Suprapubic skin (tissue), 4 donors: Measurements from ENCODE around the gene TRIM22. TPM values are rescaled to one million over a fixed set of nuclear protein-coding genes. Genes with fewer than 3 reads are reported as not detected.
"Not testable (repeated sequence)": the region's sequence is repeated elsewhere in the genome, so short reads cannot be mapped to it uniquely, and the experiment has no call there.

Source experiments
- DNase-seq, 2 donors: peaks; one replicate each; pipeline ENCODE4 v3.0.0-alpha.2; 2019; ENCODE audit warnings: low spot score in 2 of 2
- H3K27ac ChIP-seq: fragments of 200-600 bp; sonication (generic); one replicate; pipeline ENCODE4 v1.5.1; 2019
- H3K27me3 ChIP-seq: fragments of 200-600 bp; sonication (generic); one replicate; pipeline ENCODE4 v1.5.1; 2019
- H3K36me3 ChIP-seq: fragments of 200-600 bp; sonication (generic); one replicate; pipeline ENCODE4 v1.5.1; 2019
- H3K4me1 ChIP-seq: fragments of 200-600 bp; sonication (generic); one replicate; pipeline ENCODE4 v1.5.1; 2019
- H3K4me3 ChIP-seq: fragments of 200-600 bp; sonication (generic); one replicate; pipeline ENCODE4 v1.5.1; 2019; ENCODE audit warnings: mild to moderate bottlenecking
- H3K9me3 ChIP-seq: fragments of 200-600 bp; sonication (generic); one replicate; pipeline ENCODE4 v1.5.1; 2019
- CTCF ChIP-seq, 2 donors: fragments of 200-600 bp in 1 of 2; fragments of 450-650 bp in 1 of 2; sonication (generic) in 1 of 2; IDR thresholded peaks; one replicate each; pipeline ENCODE4 v1.5.1; 2016 to 2019; ENCODE audit warnings: antibody characterized with exemption in 2 of 2, mild to moderate bottlenecking in 1 of 2, moderate library complexity in 1 of 2
- EP300 ChIP-seq: sonication (generic); formaldehyde crosslinking; IDR thresholded peaks from one replicate; pipeline ENCODE4 v1.6.1; 2017; ENCODE audit warnings: antibody characterized with exemption
- POLR2A ChIP-seq, 2 donors: fragments of 450-650 bp; IDR thresholded peaks; one replicate each; pipeline ENCODE4 v1.6.1; 2017; ENCODE audit warnings: antibody characterized with exemption in 2 of 2, mild to moderate bottlenecking in 2 of 2, moderate library complexity in 2 of 2
- POLR2AphosphoS5 ChIP-seq, 3 donors: sonication (generic); formaldehyde crosslinking; IDR thresholded peaks; one replicate each; pipeline ENCODE4 v1.6.1; 2017; ENCODE audit warnings: antibody characterized with exemption in 3 of 3
- WGBS: methylation state at CpG from one replicate; pipeline ENCODE4 v1.1.5; 2018; 5-methylcytosine and 5-hydroxymethylcytosine counted together
- total RNA-seq, 4 donors: library from RNA; depleted of rRNA; stranded (reverse); fragments of >200 nt; gene quantifications; one replicate each; pipeline ENCODE4 v1.1.0, GENCODE V29; 2016

Gene TRIM22, protein sequence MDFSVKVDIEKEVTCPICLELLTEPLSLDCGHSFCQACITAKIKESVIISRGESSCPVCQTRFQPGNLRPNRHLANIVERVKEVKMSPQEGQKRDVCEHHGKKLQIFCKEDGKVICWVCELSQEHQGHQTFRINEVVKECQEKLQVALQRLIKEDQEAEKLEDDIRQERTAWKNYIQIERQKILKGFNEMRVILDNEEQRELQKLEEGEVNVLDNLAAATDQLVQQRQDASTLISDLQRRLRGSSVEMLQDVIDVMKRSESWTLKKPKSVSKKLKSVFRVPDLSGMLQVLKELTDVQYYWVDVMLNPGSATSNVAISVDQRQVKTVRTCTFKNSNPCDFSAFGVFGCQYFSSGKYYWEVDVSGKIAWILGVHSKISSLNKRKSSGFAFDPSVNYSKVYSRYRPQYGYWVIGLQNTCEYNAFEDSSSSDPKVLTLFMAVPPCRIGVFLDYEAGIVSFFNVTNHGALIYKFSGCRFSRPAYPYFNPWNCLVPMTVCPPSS
- total RNA-seq = 10 to 100 TPM in 2 of 4 donors, 1 to 10 TPM in 2; 8.5 to 20.3 (median 13.6) TPM

DNA sequence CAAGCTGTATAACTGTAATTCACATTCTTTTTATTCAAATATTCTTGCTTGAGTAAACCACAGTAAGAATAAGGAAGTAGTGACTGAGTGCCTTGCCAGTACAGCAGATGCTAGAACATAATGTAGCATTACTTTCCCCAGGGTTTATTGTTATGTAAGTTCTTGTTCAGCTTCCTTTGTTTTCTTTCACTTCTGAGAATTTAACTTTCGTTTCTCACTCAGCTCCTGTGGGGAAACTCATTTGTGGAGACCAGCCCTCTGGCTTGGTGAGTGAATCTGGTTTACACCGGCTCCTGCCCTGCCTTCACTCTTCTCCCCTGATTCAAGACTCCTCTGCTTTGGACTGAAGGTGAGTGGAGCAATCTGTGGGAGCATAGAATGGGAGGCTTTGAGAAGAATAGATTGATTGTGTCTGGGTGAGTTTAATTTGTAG lies at the start of gene TRIM22:
Gene TRIM22, plus strand, starts transcription at position 240 of the 433 bp plus-strand sequence. CDS start 6,443 bp downstream, outside the sequence.
- no peaks in the 10 kb centered on the region for H3K9me3 ChIP-seq
- H3K4me3 ChIP-seq = peak within 1 kb of the TSS; percentile 49
- H3K27me3 ChIP-seq = no peaks in the 10 kb centered on the region
- H3K36me3 ChIP-seq = no peaks in the 10 kb centered on the region
- H3K27ac ChIP-seq = peak within 1 kb of the TSS; percentile 87
- TF ChIP-seq POLR2A (IDR thresholded peaks at IDR 0.05) (no peak), EP300 (no peak), CTCF (IDR thresholded peaks at IDR 0.05) (no peak), POLR2AphosphoS5 (IDR thresholded peaks at IDR 0.05) (no peak)
- H3K4me1 ChIP-seq = peaks cover 42% of the 10 kb centered on the region
- 0% methylated on average over 2 of the region's 2 CpGs for WGBS
- no peak for DNase-seq

DNA sequence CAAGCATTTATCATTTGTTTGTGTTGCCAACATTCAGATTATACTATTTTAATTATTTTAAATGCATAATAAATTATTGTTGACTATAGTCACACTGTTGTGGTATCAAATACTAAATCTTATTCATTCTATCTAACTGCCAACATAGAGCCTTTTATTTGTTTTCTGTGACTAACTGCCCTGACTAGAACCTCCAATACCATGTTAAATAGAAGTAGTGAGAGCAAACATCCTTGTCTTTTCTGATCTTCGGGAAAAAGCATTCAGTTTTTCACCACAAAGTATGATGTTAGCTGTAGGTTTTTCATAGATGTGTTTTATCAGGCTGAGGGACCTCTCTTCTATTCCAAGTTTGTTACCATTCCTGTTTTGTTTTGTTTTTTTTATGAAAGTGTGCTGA lies 49.6 kb upstream of the TRIM22 start:
- no peak overlapping the region for H3K27ac ChIP-seq
- WGBS = 89% methylated on average over 1 of the region's 1 CpG
- H3K36me3 ChIP-seq = peaks cover 42% of the 10 kb centered on the region
- no peak for TF ChIP-seq POLR2AphosphoS5 (IDR thresholded peaks at IDR 0.05)
- no peak for TF ChIP-seq POLR2A (IDR thresholded peaks at IDR 0.05)
- TF ChIP-seq CTCF (IDR thresholded peaks at IDR 0.05) = no peak
- TF ChIP-seq EP300 = no peak
- no peaks in the 10 kb centered on the region for H3K4me1 ChIP-seq
- H3K9me3 ChIP-seq = no peaks in the 10 kb centered on the region
- no peak for DNase-seq
- no peaks in the 10 kb centered on the region for H3K27me3 ChIP-seq
- H3K4me3 ChIP-seq = no peak overlapping the region

DNA sequence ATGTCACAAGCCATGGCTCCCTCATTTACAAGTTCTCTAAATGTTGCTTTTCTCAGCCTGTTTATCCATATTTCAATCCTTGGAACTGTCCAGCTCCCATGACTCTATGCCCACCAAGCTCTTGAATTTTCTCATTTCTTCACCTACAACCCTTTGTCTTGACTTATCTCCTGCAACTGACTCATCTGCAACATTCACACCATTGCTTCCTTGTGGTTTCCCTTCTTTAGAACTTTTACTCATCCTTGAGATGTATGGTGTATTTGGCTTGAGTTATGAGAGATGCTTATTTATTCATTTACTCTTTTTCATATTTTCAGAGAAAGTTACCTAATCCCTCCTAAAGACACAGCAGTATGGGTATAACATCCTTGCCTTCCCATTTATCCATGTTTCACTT lies 46.0 kb upstream of the TRIM22 start:
- Histone ChIP-seq H3K27ac (no peak overlapping the region), H3K4me1 (no peaks in the 10 kb centered on the region), H3K9me3 (no peaks in the 10 kb centered on the region), H3K36me3 (peaks cover 38% of the 10 kb centered on the region), H3K4me3 (no peak overlapping the region), H3K27me3 (no peaks in the 10 kb centered on the region)
- TF ChIP-seq POLR2AphosphoS5 (IDR thresholded peaks at IDR 0.05) (no peak), CTCF (IDR thresholded peaks at IDR 0.05) (no peak), POLR2A (IDR thresholded peaks at IDR 0.05) (no peak), EP300 (no peak)
- no peak for DNase-seq

- no peak overlapping the region for H3K27ac ChIP-seq
- WGBS = 95% methylated on average over 3 of the region's 3 CpGs
- DNase-seq = no peak
- H3K36me3 ChIP-seq = peaks cover 30% of the 10 kb centered on the region
- H3K4me3 ChIP-seq = no peak overlapping the region
- H3K4me1 ChIP-seq = no peaks in the 10 kb centered on the region
- H3K9me3 ChIP-seq = no peaks in the 10 kb centered on the region
- no peaks in the 10 kb centered on the region for H3K27me3 ChIP-seq
- TF ChIP-seq POLR2AphosphoS5 (IDR thresholded peaks at IDR 0.05) = no peak
- no peak for TF ChIP-seq POLR2A (IDR thresholded peaks at IDR 0.05)
- TF ChIP-seq EP300 = no peak
- no peak for TF ChIP-seq CTCF (IDR thresholded peaks at IDR 0.05)
These were observed 43.5 kb upstream of the TRIM22 start for GRCh38 chr11:5646139-5646538.

- Histone ChIP-seq H3K27ac (no peak overlapping the region), H3K4me3 (no peak overlapping the region), H3K27me3 (no peaks in the 10 kb centered on the region), H3K4me1 (no peaks in the 10 kb centered on the region), H3K9me3 (no peaks in the 10 kb centered on the region), H3K36me3 (no peaks in the 10 kb centered on the region)
- DNase-seq = no peak
- 94% methylated on average over 4 of the region's 4 CpGs for WGBS
- TF ChIP-seq CTCF (IDR thresholded peaks at IDR 0.05) = no peak
- no peak for TF ChIP-seq EP300
- TF ChIP-seq POLR2AphosphoS5 (IDR thresholded peaks at IDR 0.05) = no peak
- TF ChIP-seq POLR2A (IDR thresholded peaks at IDR 0.05) = no peak
These were observed 34.1 kb upstream of the TRIM22 start for GRCh38 chr11:5655474-5655873.

DNA sequence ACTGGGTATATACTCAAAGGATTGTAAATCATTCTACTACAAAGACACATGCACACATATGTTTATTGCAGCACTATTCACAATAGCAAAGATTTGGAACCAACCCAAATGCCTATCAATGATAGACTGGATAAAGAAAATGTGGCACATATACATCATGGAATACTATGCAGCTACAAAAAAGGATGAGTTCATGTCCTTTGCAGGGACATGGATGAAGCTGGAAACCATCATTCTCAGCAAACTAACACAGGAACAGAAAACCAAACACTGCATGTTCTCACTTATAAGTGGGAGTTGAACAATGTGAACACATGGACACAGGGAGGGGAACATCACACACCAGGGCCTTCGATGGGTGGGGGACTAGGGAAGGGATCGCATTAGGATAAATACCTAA lies 32.6 kb upstream of the TRIM22 start:
- WGBS = 93% methylated on average over 2 of the region's 2 CpGs
- H3K4me1 ChIP-seq, DNase-seq: not testable (repeated sequence)

More for the DNA sequence above, 32.6 kb upstream of the TRIM22 start:
- H3K36me3 ChIP-seq, H3K27me3 ChIP-seq, H3K4me3 ChIP-seq, H3K27ac ChIP-seq, H3K9me3 ChIP-seq: not testable (repeated sequence)
